Keratinocyte (primary cell): ENCODE results near the gene RNASE13.
A peak's percentile ranks its signal among the peaks of the same experiment; 100 is the strongest.

ENCODE experiments used
- CTCF ChIP-seq, 3 experiments: IDR thresholded peaks in 1 of 3; conservative IDR thresholded peaks in 1 of 3; optimal IDR thresholded peaks in 1 of 3; 2 replicates in 2 of 3; 3 replicates in 1 of 3; pipeline versions ENCODE3 to v1.5.1; 2011; ENCODE audit warnings: low read length in 3 of 3, mild to moderate bottlenecking in 3 of 3, moderate library complexity in 2 of 3, control low read depth in 1 of 3, inconsistent platforms in 1 of 3; ENCODE audit not compliant: insufficient read depth in 2 of 3; ENCODE audit errors: extremely low read depth in 1 of 3
- EZH2 ChIP-seq: IDR thresholded peaks from one replicate; pipeline ENCODE4 v1.6.1; 2012; ENCODE audit warnings: inconsistent platforms, mild to moderate bottlenecking, low read length, moderate library complexity

- TF ChIP-seq EZH2 (peak; percentile 58), CTCF (optimal IDR thresholded peaks at IDR 0.05 in 1 of 3, IDR thresholded peaks at IDR 0.05 in 1 of 3, conservative IDR thresholded peaks at IDR 0.05 in 1 of 3; ENCODE audit: extremely low read depth in 1 of 3, insufficient read depth in 2 of 3, low read length in 3 of 3) (no peak)
These were observed 34.9 kb upstream of the RNASE13 start for GRCh38 chr14:21069388-21070082.
